ENCODE measurements around the gene VPS72. TPM values are rescaled to one million over a fixed set of nuclear protein-coding genes. Genes with fewer than 3 reads are reported as not detected.

The VPS72 gene
- 26.0 TPM for total RNA-seq

GRCh38 chr1:151189637-151190445, at the start of gene VPS72:
TSS of gene VPS72 (minus strand) at chr1:151190197. CDS start at chr1:151190121, 76 bp downstream.

GRCh38 chr1:151198254-151199127, 8.5 kb upstream of the VPS72 start, which contains the start of gene PIP5K1A:
TSS of gene PIP5K1A (plus strand) at chr1:151198552. CDS start at chr1:151198997, 445 bp downstream.

GRCh38 chr1:151175863-151176262, 14.1 kb downstream of the VPS72 start, which contains the start of gene TMOD4:
TSS of gene TMOD4 (minus strand) at chr1:151175981. CDS start at chr1:151174875, 1,106 bp downstream.

GRCh38 chr1:151165738-151166504, 24.1 kb downstream of the VPS72 start, which contains the start of the genes LYSMD1 and SCNM1:
TSS of gene LYSMD1 (minus strand) at chr1:151165902. CDS start at chr1:151165258, 644 bp downstream.
TSS of gene SCNM1 (plus strand) at chr1:151166144. CDS start at chr1:151166153, 9 bp downstream.

GRCh38 chr1:151156515-151156819, 33.5 kb downstream of the VPS72 start, which contains the start of gene TNFAIP8L2:
TSS of gene TNFAIP8L2 (plus strand) at chr1:151156649. CDS start at chr1:151158698, 2,049 bp downstream.

GRCh38 chr1:151146412-151147131, 43.4 kb downstream of the VPS72 start, which contains the start of gene SEMA6C:
TSS of gene SEMA6C (minus strand) at chr1:151146631. CDS start at chr1:151142621, 4,010 bp downstream.

Other genes starting within 250 kb of the VPS72 start
- gene CERS2, start 215.4 kb downstream of the VPS72 start, total RNA-seq, result 123 TPM
- gene ANXA9, start 207.9 kb downstream of the VPS72 start, total RNA-seq, result 8.5 TPM
- gene MINDY1, start 183.3 kb downstream of the VPS72 start, total RNA-seq, result 45.6 TPM
- 26.0 TPM for gene PRUNE1, start 181.7 kb downstream of the VPS72 start, total RNA-seq
- gene BNIPL, start 153.6 kb downstream of the VPS72 start, total RNA-seq, result 1.9 TPM
- gene C1orf56, start 142.4 kb downstream of the VPS72 start, total RNA-seq, result 5.5 TPM
- 48.6 TPM for gene CDC42SE1, start 130.6 kb downstream of the VPS72 start, total RNA-seq
- 4.1 TPM for gene MLLT11, start 129.8 kb downstream of the VPS72 start, total RNA-seq
- gene GABPB2, start 119.4 kb downstream of the VPS72 start, total RNA-seq, result 18.2 TPM
- 39.0 TPM for gene SEMA6C, start 43.6 kb downstream of the VPS72 start, total RNA-seq
- gene TNFAIP8L2, start 33.5 kb downstream of the VPS72 start, total RNA-seq, result 2.3 TPM
- 12.6 TPM for gene LYSMD1, start 24.3 kb downstream of the VPS72 start, total RNA-seq
- gene SCNM1, start 24.1 kb downstream of the VPS72 start, total RNA-seq, result 20.4 TPM
- 12.4 TPM for gene TMOD4, start 14.2 kb downstream of the VPS72 start, total RNA-seq
- gene PIP5K1A, start 8.4 kb upstream of the VPS72 start, total RNA-seq, result 70.8 TPM
- 97.2 TPM for gene PSMD4, start 64.5 kb upstream of the VPS72 start, total RNA-seq
- 28.6 TPM for gene ZNF687, start 92.1 kb upstream of the VPS72 start, total RNA-seq
- gene PI4KB, start 137.2 kb upstream of the VPS72 start, total RNA-seq, result 54.5 TPM
- gene RFX5, start 157.1 kb upstream of the VPS72 start, total RNA-seq, result 31.6 TPM
- gene SELENBP1, start 182.5 kb upstream of the VPS72 start, total RNA-seq, result 60.4 TPM
- gene PSMB4, start 209.4 kb upstream of the VPS72 start, total RNA-seq, result 176 TPM